ENCODE results near the gene NINJ2. TPM values are rescaled to one million over a fixed set of nuclear protein-coding genes. Genes with fewer than 3 reads are reported as not detected.

The NINJ2 gene
- total RNA-seq, 4 donors from 2014 or later = 0.97 to 5.4 (median 2.3) TPM; not detected in 1

DNA sequence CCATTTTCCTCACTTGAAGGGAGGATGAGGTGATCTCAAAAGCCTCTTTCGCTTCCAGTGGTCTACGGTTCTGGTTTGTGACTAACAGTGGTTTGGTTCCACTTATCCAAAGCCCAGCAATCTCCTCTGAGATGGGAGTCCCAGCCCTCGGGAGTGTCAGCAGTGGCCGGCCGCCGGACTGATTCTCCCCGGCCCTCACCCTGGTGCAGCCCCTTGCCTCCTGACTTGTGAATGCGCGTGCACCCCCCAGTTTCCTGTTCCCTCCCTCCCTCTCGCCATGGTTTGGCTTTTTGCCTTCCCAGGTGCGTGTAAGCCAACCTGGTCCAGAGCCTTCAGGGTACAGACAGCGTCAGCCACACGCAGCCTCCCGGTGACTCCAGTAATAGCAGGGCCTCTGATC lies 129.0 kb downstream of the NINJ2 start:
- Histone ChIP-seq H3K9me3 (peaks cover 0 to 5% of the 10 kb centered on the region in 2 donors), H3K27me3 (no peaks in the 10 kb centered on the region), H3K27ac (no peak overlapping the region), H3K4me3 (no peak overlapping the region), H3K36me3 (no peaks in the 10 kb centered on the region), H3K4me1 (no peaks in the 10 kb centered on the region)
- TF ChIP-seq POLR2A (IDR thresholded peaks at IDR 0.05) (no peak), CTCF (IDR thresholded peaks at IDR 0.05) (no peak)
- intact Hi-C loops (cut with DNase I; ENCODE audit: low total_unique reads) = no loop called here
- no peak for DNase-seq

DNA sequence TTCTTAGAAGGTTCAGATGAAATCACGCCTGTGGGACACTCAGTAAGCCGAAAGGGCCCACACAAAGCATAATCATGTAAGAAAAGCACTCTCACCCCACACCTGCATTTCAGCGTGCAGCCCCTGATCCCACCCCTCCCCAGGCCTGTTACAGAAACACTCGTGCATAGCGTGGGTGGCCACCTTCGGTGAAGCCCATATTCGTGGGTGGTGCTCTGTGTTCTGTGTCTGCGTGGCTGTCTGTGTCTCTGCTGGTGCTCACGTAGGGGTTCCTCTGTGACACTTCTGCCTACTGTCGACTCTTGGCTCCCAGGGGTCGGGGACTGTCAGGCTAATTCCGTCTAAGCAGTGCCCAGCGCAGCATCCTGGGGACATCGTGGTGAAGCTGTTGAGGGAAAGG lies 129.5 kb downstream of the NINJ2 start:
- H3K9me3 ChIP-seq = peaks cover 0 to 5% of the 10 kb centered on the region in 2 donors

DNA sequence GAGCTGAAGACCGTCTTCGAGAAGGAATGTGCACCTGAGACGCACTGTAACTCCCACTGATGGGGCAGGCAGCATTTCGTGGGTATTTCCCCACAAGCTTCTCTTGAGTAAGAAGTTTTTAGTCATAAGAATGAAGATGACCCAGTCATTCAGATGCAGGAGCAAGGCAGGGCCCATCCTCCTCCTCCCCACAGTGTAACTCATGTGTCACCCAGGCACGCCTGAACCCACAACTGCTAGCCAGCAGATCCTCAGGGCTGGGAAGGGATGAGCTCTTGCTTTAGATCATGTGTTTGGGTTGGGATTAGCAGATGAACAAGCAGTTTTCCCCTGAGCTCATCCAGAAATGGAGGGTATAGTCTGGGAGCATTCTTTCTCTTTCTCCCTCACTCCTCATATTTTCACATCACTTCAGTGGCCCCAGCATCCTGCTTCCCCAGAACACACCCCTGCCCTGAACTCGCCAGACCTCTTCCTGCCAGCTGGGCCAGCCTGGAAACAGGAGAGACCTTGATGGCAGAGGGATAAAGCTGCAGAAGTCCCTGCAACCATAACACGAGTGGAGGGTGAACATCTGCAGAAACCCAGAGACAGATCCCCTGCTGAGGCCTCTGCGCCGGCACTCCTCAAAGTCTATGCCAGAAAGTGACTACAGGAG lies 130.2 kb downstream of the NINJ2 start:
- no peak for DNase-seq
- no peak for TF ChIP-seq CTCF (IDR thresholded peaks at IDR 0.05)
- no peak for TF ChIP-seq POLR2A (IDR thresholded peaks at IDR 0.05)
- intact Hi-C loops (cut with DNase I; ENCODE audit: low total_unique reads) = no loop called here
- Histone ChIP-seq H3K4me3 (no peak overlapping the region), H3K27ac (no peak overlapping the region), H3K9me3 (peaks cover 0 to 5% of the 10 kb centered on the region in 2 donors), H3K27me3 (no peaks in the 10 kb centered on the region), H3K36me3 (no peaks in the 10 kb centered on the region), H3K4me1 (no peaks in the 10 kb centered on the region)

More for the DNA sequence above, 129.5 kb downstream of the NINJ2 start:
- Histone ChIP-seq H3K27ac (no peak overlapping the region), H3K27me3 (no peaks in the 10 kb centered on the region), H3K36me3 (no peaks in the 10 kb centered on the region), H3K4me3 (no peak overlapping the region), H3K4me1 (no peaks in the 10 kb centered on the region)
- DNase-seq = no peak
- intact Hi-C loops (cut with DNase I; ENCODE audit: low total_unique reads) = no loop called here
- TF ChIP-seq POLR2A (IDR thresholded peaks at IDR 0.05) = no peak
- TF ChIP-seq CTCF (IDR thresholded peaks at IDR 0.05) = no peak

DNA sequence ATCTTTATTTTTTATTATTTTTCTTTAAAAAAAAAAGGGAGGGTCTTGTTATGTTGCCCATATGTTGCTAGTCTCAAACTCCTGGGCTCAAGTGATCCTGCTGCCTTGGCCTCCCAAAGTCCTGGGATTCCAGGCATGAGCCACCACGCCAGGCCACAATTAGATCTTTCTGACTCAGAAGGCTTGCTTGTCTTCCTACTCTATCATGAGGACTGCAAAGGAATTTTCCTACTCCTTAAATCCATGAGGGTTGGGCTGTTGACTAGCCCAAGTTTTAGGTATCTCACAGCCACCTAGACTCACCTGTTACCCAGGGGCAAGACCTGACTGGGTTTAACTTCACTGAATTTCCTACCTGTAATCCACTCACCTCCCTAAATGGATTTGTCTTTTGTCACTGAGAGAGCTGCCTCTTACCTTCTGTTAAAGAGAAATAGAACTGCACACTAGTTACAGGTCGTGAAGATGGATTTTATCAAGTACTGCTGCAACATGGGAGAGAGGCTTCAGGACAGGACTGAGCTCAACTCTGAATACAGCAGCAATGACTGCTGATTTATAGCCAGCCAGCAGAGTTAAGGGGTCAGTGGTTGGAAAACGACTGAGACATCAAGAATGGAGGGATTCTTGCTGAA lies 131.2 kb downstream of the NINJ2 start:
- TF ChIP-seq CTCF (IDR thresholded peaks at IDR 0.05) (no peak), POLR2A (IDR thresholded peaks at IDR 0.05) (no peak)
- H3K27ac ChIP-seq = no peak overlapping the region
- no peaks in the 10 kb centered on the region for H3K4me1 ChIP-seq
- H3K36me3 ChIP-seq = no peaks in the 10 kb centered on the region
- intact Hi-C loops (cut with DNase I; ENCODE audit: low total_unique reads) = no loop called here
- DNase-seq = no peak
- no peaks in the 10 kb centered on the region for H3K27me3 ChIP-seq
- H3K4me3 ChIP-seq = no peak overlapping the region
- H3K9me3 ChIP-seq = peaks cover 0 to 5% of the 10 kb centered on the region in 2 donors

DNA sequence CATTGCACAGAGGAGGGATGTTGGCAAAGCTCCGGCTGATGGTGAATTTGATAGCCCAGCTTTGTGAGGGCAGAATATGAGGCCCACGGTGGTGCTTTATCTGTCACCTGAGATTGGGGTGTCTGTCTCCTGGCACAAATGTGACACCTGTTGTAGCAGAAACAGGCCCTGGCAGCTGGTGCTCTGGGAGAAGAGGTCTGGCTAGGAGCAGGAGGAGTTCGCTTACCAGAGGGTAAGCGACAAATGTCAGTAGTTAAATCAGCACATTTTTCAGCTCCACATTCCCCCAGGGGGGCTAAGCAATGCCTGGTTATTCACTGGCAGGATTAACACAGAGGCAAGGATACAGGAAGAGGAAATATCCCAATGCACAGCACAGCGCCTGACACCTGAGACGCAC lies 132.4 kb downstream of the NINJ2 start:
- no peaks in the 10 kb centered on the region for H3K4me1 ChIP-seq
- intact Hi-C loops (cut with DNase I; ENCODE audit: low total_unique reads) = no loop called here
- peaks cover 0 to 5% of the 10 kb centered on the region in 2 donors for H3K9me3 ChIP-seq
- no peak overlapping the region for H3K4me3 ChIP-seq
- H3K27ac ChIP-seq = no peak overlapping the region
- DNase-seq = no peak
- TF ChIP-seq CTCF (IDR thresholded peaks at IDR 0.05) = no peak
- TF ChIP-seq POLR2A (IDR thresholded peaks at IDR 0.05) = no peak
- H3K36me3 ChIP-seq = no peaks in the 10 kb centered on the region
- no peaks in the 10 kb centered on the region for H3K27me3 ChIP-seq
